ENCODE measurements around the gene ITIH1.
"Not testable (repeated sequence)": the region's sequence is repeated elsewhere in the genome, so short reads cannot be mapped to it uniquely, and the experiment has no call there.

Gene ITIH1

DNA sequence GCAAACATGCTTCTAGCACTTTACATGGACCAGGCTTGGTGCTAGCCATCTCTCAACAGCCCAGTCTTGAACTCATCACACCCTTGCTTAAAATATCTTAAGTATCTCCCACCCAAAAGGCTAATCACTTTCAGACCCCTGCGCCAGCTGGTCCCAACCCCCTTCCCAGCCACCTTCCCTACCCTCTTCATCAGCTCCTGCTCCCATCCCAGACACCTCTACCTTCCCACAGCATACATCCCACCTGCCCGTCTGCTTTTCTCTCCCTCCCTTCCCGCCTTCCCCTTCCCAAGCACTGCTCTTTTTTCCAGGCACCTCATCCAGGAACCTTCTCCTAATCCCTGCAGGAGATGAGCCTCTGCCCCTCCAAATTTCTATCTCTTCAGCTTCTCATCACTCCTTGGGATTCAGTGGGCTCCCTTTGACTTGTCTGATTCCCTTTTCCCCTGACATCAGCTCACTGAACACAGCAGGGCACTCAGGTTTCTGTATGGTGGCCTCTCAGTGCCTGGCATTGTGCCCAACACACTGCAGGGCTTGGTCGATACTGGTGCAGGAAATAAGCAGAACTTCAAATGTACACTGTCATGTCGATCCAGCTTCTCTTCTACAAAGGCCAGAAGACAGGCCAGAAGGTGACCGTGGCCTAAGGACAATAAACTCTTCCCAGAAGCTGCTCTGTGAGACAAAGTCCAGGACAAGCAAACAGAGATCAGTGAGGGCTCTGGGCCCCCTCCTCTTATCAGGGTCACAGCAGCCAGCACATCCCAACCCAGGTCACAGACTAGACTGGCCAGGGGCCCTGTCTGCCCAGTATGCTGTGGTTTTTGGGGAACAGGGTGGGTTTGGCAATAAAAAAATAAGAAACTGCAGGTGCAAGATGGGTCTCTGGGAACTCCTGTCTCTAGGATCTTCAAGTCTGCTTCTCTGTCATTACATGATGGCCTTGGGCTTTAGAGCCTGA lies 2.2 kb upstream of the ITIH1 start:
- DNase-seq, result no peak

DNA sequence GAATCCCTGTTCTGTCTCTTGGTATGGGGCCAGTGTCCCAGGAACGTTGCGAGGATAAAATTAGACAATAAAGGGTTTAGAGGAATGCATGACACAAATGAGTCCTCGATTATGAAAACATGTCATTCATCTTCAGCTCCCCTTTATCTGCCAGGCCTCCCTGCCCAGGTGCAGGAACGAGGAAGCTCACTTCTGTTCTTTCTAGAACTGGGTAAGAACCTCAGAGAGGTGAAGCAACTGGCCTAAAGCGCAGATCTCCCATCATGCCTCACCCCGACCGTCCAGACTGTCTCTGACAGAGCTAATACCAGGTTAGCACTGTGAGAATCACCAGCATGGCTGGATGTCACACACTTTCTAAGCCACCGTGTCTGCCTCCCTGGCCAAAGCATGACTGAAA lies 1.5 kb upstream of the ITIH1 start:
- no peak for DNase-seq

- DNase-seq, result not testable (repeated sequence)
Observed at GRCh38 chr3:52776486-52776885, 913 bp upstream of the ITIH1 start.

DNA sequence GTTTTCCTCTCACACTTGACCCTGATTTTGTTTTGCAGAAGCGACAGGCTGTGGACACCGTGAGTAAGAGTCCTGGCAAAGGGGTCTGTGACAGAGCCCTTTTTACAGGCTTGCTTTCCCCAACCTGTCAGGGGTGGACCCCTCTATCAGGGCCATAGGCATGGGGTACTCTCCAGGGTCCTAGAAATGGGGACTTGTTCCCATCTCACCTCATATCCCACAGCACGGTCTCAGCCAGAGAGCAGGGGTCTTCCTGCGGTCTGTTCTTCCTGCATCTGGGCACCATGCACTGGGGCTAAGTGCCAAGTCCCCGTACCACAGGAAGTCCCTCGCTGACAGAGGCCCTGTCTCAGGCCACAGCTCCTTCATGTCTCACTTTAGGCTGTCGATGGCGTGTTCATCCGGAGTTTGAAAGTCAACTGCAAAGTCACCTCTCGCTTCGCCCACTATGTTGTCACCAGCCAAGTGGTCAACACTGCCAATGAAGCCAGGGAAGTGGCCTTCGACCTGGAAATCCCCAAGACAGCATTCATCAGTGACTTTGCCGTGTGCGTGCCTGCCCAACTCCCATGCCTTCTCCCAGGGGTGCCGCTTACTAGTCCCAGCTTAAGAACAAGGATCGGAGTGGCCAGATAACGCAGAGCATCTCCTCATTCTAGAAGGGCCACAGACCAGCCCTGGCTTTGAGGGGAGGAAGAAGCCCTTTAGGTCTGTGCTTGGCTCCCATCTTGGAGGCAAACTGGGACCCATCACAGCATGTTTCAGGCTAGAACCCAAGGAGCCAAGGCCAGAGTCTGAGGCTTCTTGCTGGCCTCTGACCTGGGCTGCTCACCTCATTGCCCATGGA lies 783 bp downstream of the ITIH1 start:
- no peak for DNase-seq

- DNase-seq, result no peak
Observed at GRCh38 chr3:52779011-52779836, 1.8 kb downstream of the ITIH1 start.

- no peak for DNase-seq
Observed at GRCh38 chr3:52779837-52780585, 2.6 kb downstream of the ITIH1 start.

DNA sequence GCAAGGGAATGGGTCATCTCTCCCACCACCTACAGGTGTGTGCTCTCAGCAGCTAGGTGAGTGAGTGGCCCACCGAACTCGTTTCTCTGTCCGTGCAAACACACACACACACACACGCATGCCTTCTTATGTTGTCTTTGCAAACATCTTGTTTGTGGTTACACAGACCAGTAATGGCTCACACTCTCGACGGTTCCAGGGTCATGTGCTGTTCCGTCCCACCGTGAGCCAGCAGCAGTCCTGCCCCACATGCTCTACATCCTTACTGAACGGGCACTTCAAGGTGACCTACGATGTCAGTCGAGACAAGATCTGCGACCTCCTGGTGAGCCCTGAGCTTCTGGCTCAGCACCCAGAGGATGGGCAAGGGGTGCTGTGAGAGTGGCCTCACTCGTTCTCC lies 4.3 kb downstream of the ITIH1 start:
- no peak for DNase-seq

DNA sequence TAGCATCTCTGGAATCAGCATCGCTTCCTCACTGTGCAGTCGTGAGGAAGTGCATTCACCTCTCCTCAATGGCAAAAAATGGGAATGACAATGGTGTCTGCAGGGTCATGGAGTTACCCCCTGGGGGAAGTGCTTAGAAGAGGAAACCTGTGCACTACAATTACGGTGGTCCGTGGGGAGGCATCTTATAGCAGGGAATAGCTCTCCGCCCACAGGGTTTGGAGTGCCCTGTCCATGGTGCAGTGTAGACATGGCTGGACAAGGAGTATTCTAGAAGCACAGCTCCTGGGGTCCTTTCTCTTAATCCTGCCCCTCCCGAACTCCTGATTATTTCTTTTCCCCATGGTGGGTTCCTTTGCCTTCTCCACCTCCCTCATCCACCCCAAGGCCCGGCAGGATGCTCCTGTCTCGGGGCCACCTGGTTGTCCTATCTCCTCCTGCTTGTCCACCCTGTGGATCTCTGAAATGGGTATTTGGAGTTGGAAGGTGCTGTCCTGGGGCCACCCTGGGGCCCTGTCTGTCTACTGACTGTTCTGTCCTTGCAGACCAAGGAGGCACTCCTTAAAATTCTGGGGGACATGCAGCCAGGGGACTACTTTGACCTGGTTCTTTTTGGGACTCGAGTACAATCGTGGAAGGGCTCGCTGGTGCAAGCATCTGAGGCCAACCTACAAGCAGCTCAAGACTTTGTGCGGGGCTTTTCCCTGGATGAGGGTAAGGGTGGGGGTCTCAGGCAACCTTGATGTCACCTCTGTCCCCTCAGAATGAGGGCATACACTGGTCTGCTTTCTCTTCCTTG lies 5.2 kb downstream of the ITIH1 start:
- no peak for DNase-seq

DNA sequence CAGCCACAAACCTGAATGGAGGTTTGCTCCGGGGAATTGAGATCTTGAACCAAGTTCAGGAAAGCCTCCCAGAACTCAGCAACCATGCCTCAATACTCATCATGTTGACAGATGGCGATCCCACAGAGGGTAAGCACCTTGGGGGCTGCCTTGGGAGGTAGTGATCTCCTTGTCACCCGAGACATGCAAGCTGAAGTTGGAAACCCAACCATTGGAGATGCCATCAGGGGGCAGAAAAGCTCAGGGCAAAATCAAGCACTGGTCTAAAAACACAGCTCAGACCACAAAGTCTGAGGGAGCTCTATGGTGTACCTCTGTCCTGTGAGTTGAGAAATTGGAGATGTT lies 5.8 kb downstream of the ITIH1 start:
- no peak for DNase-seq

DNA sequence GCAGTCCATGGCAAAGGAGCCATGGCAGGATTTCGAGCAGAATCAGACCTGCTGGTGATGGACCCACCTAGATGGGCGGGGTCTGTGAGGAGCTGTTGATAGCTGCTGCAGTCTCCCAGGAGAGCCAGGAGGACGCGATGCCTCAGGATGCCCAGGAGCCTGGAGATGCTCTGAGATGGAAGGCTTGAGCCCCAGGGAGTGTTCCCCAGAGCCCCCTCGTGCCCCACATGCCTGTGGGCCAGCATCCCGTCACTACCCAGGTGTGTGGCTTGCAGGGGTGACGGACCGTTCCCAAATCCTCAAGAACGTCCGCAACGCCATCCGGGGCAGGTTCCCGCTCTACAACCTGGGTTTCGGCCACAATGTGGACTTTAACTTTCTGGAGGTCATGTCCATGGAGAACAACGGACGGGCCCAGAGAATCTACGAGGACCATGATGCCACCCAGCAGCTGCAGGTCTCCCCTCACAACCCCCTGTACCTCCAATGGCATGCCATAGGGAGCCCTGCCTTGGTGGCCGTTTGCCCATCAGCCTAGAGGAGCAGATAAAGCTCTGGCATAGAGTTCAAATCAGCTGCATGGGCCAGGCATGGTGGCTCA lies 6.7 kb downstream of the ITIH1 start:
- no peak for DNase-seq

- no peak for DNase-seq
Observed at GRCh38 chr3:52784931-52785590, 7.7 kb downstream of the ITIH1 start.

DNA sequence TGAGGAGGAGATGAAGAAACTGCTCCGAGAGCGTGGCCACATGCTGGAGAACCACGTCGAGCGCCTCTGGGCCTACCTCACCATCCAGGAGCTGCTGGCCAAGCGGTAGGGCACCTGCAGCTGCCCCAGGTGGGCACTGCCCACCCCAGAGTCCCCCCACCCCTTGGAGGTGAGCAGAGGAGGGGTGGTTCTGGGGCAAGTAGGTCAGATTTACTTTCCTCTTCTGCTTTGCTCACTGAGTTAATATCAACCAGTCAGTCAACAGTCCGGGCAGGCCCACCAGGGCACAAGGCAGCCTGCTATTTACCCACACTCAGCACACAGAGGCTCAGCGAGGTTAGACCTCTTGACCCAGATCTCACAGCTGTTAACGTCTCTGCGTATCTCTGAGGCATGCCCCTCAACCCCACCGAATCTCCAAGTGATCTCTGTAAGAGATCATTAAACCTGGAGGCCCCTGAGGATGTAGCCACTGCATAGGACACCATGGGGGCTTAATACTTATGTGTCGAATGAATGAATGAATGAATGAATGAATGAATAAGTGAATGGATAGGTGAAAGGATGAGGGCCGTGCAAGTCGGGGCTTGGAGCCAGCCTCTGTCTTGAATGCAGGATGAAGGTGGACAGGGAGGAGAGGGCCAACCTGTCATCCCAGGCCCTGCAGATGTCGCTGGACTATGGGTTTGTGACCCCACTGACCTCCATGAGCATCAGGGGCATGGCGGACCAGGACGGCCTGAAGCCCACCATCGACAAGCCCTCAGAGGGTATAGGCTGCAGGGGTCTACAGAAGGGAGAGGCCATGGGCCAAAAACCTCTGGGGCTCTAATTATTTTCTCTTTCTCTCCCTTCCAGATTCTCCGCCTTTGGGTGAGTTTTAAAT lies 9.2 kb downstream of the ITIH1 start:
- DNase-seq, result no peak

GRCh38 chr3:52787246-52787645 lies 9.8 kb downstream of the ITIH1 start:
- DNase-seq, result no peak

- no peak for DNase-seq
Observed at GRCh38 chr3:52787672-52788625, 10.6 kb downstream of the ITIH1 start.

- DNase-seq, result no peak
Observed at GRCh38 chr3:52788890-52789745, 11.7 kb downstream of the ITIH1 start.

DNA sequence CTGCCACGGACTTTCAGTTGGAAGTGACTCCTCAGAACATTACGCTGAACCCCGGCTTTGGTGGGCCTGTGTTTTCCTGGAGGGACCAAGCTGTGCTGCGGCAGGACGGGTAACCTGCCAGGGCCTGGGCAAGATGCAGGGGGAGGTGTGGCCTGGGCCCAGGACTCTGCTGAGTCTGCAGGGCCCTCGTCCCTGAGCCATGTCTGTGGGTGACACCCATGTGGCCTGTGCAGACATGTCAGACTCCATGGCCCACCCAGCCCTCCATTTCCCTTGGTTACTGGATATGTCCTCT lies 12.3 kb downstream of the ITIH1 start:
- DNase-seq, result no peak

GRCh38 chr3:52790337-52790736 lies 12.9 kb downstream of the ITIH1 start:
- no peak for DNase-seq
